GM12875 (cell line): ENCODE measurements around the gene SPRY4.

Source experiments
- H3K4me3 ChIP-seq: one replicate; pipeline ENCODE4 v1.5.1; 2011; ENCODE audit warnings: low read depth, low read length, control low read depth
- TF ChIP-seq, protein P1 (sequence below): IDR thresholded peaks from 2 replicates; pipeline ENCODE4 v1.5.1; 2011; ENCODE audit warnings: low read depth, mild to moderate bottlenecking, control low read depth, inconsistent platforms, low read length, moderate library complexity, borderline replicate concordance; ENCODE audit not compliant: insufficient read depth

SPRY4 gene

DNA sequence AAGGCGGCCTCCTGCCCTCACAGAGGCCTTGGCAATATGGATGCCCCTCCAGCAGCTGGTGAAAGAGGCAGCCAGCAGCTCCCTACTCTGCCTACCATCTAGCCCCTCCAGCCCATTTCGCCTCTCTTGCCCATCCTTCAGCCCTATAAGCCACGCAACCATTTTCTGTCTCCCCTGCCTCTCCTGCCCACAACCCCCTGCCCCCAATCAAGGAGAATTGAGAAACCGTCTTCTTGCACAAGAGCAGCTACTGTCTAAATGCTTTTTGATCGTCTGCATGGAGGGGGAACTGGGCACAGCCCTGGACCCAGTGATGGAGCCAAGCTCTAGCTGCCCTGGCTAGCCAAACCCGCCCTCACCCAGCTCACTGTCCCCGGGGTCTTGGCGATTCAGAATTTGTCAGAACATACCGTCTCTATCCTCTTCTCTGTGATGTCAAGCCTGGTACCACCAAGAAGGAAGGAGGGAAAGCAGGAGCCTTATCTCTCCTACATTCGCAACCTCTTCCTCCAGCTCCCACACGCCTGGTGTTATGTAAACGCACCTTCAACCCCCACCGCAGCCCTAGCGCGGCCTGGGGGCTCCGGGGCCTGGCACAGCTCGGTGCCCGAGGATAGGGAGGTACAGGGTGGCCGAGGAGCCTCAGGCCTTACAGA is 1.2 kb downstream of the SPRY4 start:
- TF ChIP-seq, protein P1, sequence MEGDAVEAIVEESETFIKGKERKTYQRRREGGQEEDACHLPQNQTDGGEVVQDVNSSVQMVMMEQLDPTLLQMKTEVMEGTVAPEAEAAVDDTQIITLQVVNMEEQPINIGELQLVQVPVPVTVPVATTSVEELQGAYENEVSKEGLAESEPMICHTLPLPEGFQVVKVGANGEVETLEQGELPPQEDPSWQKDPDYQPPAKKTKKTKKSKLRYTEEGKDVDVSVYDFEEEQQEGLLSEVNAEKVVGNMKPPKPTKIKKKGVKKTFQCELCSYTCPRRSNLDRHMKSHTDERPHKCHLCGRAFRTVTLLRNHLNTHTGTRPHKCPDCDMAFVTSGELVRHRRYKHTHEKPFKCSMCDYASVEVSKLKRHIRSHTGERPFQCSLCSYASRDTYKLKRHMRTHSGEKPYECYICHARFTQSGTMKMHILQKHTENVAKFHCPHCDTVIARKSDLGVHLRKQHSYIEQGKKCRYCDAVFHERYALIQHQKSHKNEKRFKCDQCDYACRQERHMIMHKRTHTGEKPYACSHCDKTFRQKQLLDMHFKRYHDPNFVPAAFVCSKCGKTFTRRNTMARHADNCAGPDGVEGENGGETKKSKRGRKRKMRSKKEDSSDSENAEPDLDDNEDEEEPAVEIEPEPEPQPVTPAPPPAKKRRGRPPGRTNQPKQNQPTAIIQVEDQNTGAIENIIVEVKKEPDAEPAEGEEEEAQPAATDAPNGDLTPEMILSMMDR = no peak
- H3K4me3 ChIP-seq = peak overlapping the region; percentile 64

DNA sequence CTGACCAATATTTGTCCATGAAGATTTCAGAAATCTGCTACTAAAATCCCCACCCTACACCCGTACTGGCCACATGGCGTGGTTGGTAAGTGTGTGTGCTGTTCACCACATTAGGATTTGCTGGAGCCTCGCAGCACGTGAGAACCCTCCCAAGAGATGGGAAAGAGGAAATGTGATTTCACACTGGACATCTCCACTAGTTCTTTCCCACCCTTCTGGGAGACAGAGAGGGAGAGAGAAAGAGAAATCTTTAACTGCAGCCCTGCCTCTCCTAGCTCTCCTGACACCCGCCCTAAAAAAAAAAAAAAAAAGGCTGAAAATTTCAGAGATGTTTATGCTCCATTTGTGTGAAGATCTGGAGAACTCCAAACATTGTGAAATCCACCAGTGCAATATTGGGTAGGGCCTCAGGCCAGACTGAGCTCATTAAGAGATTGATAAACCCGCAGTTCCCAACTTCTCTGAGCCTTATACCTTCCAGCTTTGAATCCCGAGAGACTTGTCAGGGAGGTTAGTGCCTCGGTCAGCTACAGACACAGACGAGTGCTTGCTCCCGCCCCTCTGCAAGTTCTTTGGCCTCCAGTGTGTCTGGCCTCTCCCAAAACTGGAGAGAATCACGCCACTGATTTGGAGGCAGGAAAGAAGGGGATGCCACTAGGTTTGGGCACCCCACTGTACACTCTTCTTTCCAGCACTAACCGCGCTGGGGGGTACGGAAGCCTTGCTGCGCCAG is 1.9 kb downstream of the SPRY4 start:
- no peak overlapping the region for H3K4me3 ChIP-seq
- TF ChIP-seq, protein P1 = no peak

DNA sequence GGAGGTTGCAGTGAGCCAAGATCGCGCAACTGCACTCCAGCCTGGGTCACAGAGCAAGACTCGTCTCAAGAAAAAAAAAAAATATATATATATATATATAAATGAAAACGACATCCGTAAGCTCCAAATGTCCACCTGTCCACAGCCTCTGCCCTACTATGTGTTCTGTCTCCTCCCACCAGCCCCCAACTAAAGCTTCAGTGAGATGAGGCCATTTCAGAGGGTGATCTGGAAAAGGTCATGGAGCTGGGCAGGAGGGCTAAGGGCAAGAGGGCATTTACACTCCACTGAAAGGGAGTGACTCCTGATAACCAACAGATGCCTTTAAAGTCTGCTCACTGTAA is 2.4 kb downstream of the SPRY4 start:
- no peak overlapping the region for H3K4me3 ChIP-seq

DNA sequence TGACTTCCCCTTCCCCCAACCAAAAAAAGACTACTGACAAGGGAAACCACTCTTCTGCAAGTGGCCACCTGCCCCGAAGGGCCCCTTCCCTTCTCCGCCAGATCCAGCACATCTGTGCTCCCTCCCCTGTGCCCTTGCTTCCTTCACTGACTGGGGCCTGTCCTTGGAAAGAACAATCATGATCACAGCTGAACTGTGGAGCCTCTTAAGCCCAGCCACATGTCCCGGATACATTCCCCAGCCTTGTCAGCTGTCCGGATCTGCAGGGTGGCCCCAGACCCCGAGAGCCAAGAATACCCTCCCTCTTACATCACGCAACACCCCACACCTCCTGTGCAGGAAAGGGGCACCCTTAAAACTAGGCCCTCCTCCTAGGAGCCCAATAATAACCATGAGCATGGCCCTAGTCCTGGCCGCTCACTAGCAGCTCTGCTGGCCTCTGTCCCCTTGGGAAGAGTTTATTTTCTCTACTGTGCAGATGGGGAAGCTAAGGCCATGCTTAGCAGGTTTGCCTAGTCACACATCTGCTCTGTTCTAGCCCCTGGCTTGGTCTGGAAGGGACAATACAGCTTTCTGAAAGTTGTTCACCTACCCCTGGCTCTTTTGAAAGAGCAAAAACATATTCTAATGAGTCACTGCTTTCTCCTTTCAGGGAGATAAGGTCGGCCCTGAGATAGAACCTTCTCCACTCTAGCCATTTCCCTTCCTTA is 3.8 kb downstream of the SPRY4 start:
- H3K4me3 ChIP-seq = no peak overlapping the region
- TF ChIP-seq, protein P1 = no peak

More for the DNA sequence above, 2.4 kb downstream of the SPRY4 start:
- TF ChIP-seq, protein P1 = no peak

DNA sequence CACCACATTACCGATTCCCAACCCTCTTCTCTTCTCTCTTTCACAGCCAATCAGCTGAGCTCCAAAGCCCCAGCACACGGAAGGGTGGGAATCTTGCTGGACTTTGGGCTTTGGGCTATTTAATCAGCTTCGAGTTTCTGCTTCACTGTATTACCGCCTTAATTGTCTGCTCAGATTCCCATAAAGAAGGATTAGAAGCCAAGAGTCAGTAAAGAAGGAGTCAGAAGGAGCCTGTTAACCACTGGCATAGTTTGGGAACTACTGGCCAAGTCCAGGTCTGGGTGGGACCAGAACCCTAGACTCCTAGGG is 4.4 kb downstream of the SPRY4 start:
- TF ChIP-seq, protein P1 = no peak
- H3K4me3 ChIP-seq = no peak overlapping the region

DNA sequence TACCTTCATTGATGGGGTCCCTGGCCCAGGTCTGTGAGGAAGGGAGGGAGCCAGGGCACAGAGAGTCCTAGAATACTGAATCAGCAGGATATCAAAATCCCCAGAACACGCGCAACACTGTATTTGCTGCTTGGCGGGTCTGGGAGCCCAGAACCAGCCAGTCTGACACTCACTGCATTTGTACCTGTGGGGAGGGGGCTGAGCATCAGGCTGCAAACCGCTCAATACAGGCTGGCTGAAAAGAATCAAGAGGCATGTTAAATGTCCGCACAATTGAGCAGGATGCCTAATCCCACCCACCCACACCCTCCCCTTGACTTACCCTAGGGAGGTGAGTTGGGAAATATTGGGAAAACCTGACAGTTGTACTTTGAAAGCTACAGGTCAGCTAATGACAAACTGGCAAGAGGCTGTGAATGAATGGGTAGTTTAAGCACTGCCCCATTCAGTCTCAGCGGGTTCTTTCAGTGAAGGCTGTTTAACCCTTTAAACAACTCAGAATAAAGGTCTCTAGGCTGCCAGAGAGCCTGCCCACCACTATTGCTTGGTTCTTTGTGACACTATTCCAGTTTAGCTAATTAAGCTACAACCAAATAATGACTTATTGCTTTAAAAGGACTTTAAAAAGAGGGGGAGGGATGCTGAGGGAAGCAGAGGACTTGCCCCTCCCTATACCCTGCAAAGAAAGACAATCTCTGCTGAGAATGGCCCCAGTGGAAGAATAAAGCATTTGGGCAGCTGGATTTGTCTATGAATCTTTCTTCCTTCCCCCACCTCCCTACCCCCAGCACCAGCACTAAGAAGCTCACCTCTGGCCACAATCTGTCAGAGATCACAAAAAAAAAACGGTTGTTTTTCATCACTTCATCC is 5.0 kb downstream of the SPRY4 start:
- TF ChIP-seq, protein P1 = no peak
- no peak overlapping the region for H3K4me3 ChIP-seq
